ENCODE data around the gene EGFR.
"Not testable (repeated sequence)": the region's sequence is repeated elsewhere in the genome, so short reads cannot be mapped to it uniquely, and the experiment has no call there.

Gene EGFR

DNA sequence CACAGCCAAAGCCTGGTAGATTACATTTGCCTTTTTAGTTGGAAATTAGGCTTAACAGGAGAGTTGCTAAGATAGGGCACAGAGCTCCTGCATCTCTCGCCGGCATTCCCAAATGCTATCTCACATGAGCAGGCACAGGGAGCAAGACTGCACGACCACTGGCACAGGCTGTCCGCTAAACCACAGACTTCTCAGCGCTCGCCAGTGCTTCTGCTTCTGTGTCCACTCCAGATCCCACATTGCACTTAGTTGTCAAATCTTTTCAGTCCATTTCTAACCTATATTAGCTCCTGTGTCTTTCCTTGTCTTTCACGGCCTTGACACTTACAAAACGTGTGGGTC is 138.9 kb downstream of the EGFR start:
- Histone ChIP-seq H2AFZ (ENCODE audit: low read depth, low read length) (no peak overlapping the region), H3K27me3 (ENCODE audit: insufficient read depth, low read length) (no peaks in the 10 kb centered on the region), H3K9me3 (ENCODE audit: low read length) (no peaks in the 10 kb centered on the region), H3K36me3 (ENCODE audit: insufficient read depth, low read length) (peaks cover 25% of the 10 kb centered on the region), H3K4me3 (ENCODE audit: low read length) (no peak overlapping the region), H3K4me1 (ENCODE audit: insufficient read depth, low read length) (no peaks in the 10 kb centered on the region)

DNA sequence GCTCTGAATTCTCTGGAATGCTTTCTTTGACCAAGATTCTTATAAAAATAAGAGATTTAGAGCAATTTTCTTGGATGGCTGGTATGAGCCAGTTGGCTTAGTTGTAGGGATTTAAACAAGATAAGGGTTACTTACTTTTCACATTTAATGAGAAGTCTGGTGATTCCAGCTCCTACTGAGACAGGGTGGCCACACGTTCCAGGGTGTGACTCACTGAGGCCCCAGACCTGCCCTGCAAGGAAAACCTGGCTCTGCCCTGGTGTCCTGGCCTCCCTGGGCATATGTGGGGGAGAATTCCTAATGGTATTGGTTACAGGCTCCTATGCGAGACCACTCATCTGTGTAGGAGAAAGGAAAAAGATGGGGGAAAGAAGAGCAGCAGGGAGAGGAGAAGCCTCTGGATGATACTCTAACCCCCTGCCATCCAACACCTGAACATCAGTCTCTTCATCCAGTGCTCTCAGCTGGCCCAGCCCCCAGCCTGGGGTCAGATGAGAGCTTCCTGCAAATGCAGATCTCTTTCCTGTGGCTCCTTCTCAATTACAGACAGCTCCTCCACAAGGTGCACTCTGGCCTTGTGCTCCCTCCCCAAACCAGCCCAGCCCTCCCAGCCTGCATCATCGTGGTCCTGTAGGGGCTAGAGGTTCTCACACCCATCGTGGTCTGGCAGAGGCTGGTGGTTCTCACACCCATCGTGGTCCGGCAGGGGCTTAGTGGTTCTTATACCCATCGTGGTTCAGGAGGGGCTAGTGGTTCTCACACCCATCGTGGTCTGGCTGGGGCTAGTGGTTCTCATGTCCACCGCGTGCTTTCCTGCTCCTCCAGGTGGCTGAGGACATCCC is 139.9 kb downstream of the EGFR start:
- Histone ChIP-seq H3K4me3 (ENCODE audit: low read length) (no peak overlapping the region), H3K36me3 (ENCODE audit: insufficient read depth, low read length) (peaks cover 25% of the 10 kb centered on the region), H2AFZ (ENCODE audit: low read depth, low read length) (no peak overlapping the region), H3K4me1 (ENCODE audit: insufficient read depth, low read length) (no peaks in the 10 kb centered on the region), H3K27me3 (ENCODE audit: insufficient read depth, low read length) (no peaks in the 10 kb centered on the region), H3K9me3 (ENCODE audit: low read length) (no peaks in the 10 kb centered on the region)

DNA sequence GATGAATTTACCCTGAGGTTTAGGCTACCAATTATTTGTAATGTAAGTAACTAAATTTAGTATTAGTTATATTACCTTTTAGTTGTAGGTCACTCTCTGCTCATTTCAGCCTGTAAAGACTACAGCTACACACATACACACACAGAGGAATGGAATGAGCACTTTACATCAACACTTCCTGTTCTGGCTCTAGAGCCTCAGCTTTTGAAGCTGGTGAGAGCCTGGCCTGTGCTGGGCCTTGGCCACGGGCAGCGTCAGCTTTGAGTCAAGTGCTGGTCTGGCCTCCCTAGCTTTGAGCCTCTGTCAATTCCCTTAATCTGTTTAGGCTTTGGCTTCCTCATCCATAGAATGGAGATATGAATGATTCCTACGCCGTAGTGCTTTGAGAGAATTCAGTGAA is 141.7 kb downstream of the EGFR start:
- no peak overlapping the region for H2AFZ ChIP-seq (ENCODE audit: low read depth, low read length)
- no peaks in the 10 kb centered on the region for H3K9me3 ChIP-seq (ENCODE audit: low read length)
- no peak overlapping the region for H3K4me3 ChIP-seq (ENCODE audit: low read length)
- H3K27me3 ChIP-seq (ENCODE audit: insufficient read depth, low read length): no peaks in the 10 kb centered on the region
- no peaks in the 10 kb centered on the region for H3K4me1 ChIP-seq (ENCODE audit: insufficient read depth, low read length)
- peaks cover 23% of the 10 kb centered on the region for H3K36me3 ChIP-seq (ENCODE audit: insufficient read depth, low read length)

DNA sequence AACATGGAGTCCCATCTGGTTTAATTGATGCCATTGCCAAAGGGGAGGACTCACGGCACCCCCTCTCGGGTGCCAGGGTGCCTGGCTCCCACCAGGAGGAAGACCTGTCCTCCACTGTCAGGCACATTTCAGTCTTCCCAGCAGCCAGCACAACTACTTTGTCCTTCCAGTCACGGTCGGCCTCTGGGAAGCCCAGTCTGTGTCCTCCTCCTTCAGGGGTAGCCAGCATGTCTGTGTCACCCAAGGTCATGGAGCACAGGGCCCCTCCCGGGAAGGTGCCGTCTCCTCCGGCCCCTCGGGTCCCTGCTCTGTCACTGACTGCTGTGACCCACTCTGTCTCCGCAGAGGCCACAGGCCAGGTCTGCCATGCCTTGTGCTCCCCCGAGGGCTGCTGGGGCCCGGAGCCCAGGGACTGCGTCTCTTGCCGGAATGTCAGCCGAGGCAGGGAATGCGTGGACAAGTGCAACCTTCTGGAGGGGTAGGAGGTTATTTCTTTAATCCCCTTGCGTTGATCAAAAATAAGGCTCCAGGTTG is 142.4 kb downstream of the EGFR start:
- H3K4me3 ChIP-seq (ENCODE audit: low read length): no peak overlapping the region
- H3K27me3 ChIP-seq (ENCODE audit: insufficient read depth, low read length): no peaks in the 10 kb centered on the region
- H2AFZ ChIP-seq (ENCODE audit: low read depth, low read length): no peak overlapping the region
- H3K4me1 ChIP-seq (ENCODE audit: insufficient read depth, low read length): no peaks in the 10 kb centered on the region
- peaks cover 20% of the 10 kb centered on the region for H3K36me3 ChIP-seq (ENCODE audit: insufficient read depth, low read length)
- H3K9me3 ChIP-seq (ENCODE audit: low read length): no peaks in the 10 kb centered on the region

DNA sequence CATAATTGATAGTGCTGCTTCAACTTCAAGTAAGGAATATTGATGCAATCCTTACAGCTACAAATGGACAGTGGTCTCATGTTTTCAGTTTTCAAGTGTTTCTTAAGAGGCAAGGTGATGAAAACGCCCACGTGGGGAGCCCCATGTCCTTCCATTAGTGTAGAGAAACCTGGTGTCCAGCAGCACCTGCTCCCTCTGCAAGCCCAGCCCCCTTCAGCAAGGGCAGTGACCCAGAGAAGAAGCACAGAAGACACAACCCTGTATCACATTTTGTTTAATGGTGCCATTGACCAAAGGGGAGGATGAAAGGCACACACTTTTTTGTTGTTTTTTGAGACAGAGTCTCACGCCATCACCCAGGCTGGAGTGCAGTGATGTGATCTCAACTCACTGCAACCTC is 143.7 kb downstream of the EGFR start:
- Histone ChIP-seq H3K9me3 (ENCODE audit: low read length) (peaks cover 4% of the 10 kb centered on the region), H2AFZ (ENCODE audit: low read depth, low read length) (no peak overlapping the region), H3K4me3 (ENCODE audit: low read length) (no peak overlapping the region), H3K36me3 (ENCODE audit: insufficient read depth, low read length) (peaks cover 16% of the 10 kb centered on the region), H3K27me3 (ENCODE audit: insufficient read depth, low read length) (no peaks in the 10 kb centered on the region), H3K4me1 (ENCODE audit: insufficient read depth, low read length) (no peaks in the 10 kb centered on the region)

DNA sequence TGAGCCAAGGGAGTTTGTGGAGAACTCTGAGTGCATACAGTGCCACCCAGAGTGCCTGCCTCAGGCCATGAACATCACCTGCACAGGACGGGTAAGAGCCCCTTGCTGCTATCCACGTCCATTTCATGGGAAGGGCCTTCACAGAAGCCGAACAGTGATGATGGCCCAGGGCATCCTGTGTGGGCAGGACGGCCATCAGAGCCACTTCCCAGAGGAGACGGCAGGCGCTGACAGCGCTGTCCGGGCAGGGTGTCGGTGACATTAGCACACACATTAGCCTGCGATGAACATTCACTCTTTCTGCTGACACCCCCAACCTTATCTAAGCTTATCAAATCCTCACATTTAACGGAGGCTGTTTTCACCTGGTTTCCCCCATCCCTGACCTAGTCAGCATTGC is 144.9 kb downstream of the EGFR start:
- H3K4me3 ChIP-seq (ENCODE audit: low read length): no peak overlapping the region
- no peaks in the 10 kb centered on the region for H3K27me3 ChIP-seq (ENCODE audit: insufficient read depth, low read length)
- H2AFZ ChIP-seq (ENCODE audit: low read depth, low read length): no peak overlapping the region
- H3K4me1 ChIP-seq (ENCODE audit: insufficient read depth, low read length): no peaks in the 10 kb centered on the region
- peaks cover 11% of the 10 kb centered on the region for H3K36me3 ChIP-seq (ENCODE audit: insufficient read depth, low read length)
- H3K9me3 ChIP-seq (ENCODE audit: low read length): peaks cover 4% of the 10 kb centered on the region

DNA sequence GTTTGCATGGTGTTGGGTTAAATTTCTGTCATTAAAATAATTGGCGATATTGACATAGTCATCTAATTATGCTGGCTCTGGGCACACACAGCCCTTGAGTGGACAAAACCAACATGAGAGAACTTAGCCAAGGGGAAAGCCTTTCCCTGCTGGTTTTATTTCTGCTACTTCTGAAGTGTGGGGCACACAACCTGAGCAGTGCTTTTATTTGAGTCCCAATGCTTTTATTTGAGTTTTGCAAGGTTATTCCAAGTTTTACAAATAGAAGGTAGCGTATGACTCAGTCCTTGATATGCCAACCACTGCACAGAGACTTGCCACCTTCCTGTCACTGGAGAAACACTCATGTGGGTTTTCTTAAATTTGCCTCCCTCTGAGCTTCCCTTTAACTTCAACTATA is 145.7 kb downstream of the EGFR start:
- Histone ChIP-seq H3K9me3 (ENCODE audit: low read length) (peaks cover 4% of the 10 kb centered on the region), H3K36me3 (ENCODE audit: insufficient read depth, low read length) (peaks cover 4% of the 10 kb centered on the region), H3K27me3 (ENCODE audit: insufficient read depth, low read length) (no peaks in the 10 kb centered on the region), H3K4me3 (ENCODE audit: low read length) (no peak overlapping the region), H3K4me1 (ENCODE audit: insufficient read depth, low read length) (no peaks in the 10 kb centered on the region), H2AFZ (ENCODE audit: low read depth, low read length) (no peak overlapping the region)

DNA sequence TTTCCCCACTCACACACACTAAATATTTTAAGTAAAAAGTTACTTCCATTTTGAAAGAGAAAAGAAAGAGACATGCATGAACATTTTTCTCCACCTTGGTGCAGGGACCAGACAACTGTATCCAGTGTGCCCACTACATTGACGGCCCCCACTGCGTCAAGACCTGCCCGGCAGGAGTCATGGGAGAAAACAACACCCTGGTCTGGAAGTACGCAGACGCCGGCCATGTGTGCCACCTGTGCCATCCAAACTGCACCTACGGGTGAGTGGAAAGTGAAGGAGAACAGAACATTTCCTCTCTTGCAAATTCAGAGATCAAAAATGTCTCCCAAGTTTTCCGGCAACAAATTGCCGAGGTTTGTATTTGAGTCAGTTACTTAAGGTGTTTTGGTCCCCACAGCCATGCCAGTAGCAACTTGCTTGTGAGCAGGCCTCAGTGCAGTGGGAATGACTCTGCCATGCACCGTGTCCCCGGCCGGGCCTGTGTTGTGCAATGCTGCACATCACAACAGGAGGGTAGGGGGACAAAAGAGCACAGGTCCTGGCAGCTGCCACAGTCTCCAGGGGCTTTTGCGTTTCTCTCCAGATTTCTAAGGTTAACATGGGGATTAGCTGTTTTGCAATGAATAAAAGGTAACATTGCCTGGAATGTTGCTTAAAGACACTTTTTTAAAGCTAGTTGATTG is 146.5 kb downstream of the EGFR start:
- no peak overlapping the region for H2AFZ ChIP-seq (ENCODE audit: low read depth, low read length)
- no peaks in the 10 kb centered on the region for H3K27me3 ChIP-seq (ENCODE audit: insufficient read depth, low read length)
- no peaks in the 10 kb centered on the region for H3K4me1 ChIP-seq (ENCODE audit: insufficient read depth, low read length)
- peaks cover 3% of the 10 kb centered on the region for H3K36me3 ChIP-seq (ENCODE audit: insufficient read depth, low read length)
- no peak overlapping the region for H3K4me3 ChIP-seq (ENCODE audit: low read length)
- H3K9me3 ChIP-seq (ENCODE audit: low read length): peaks cover 4% of the 10 kb centered on the region

DNA sequence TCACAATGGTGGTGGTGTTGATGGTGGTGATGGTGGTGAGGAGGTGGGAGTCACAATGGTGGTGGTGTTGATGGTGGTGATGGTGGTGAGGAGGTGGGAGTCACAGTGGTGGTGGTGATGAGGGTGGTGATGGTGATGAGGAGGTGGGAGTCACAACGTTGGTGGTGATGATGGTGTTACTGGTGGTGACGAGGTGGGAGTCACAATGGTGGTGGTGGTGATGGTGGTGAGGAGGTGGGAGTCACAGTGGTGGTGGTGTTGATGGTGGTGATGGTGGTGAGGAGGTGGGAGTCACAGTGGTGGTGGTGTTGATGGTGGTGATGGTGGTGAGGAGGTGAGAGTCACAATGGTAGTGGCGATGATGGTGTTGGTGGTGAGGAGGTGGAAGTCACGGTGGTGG is 148.5 kb downstream of the EGFR start:
- H3K4me3 ChIP-seq (ENCODE audit: low read length); H3K9me3 ChIP-seq (ENCODE audit: low read length); H3K27me3 ChIP-seq (ENCODE audit: insufficient read depth, low read length); H3K4me1 ChIP-seq (ENCODE audit: insufficient read depth, low read length); H2AFZ ChIP-seq (ENCODE audit: low read depth, low read length): not testable (repeated sequence)
- H3K36me3 ChIP-seq (ENCODE audit: insufficient read depth, low read length): peaks cover 16% of the 10 kb centered on the region

DNA sequence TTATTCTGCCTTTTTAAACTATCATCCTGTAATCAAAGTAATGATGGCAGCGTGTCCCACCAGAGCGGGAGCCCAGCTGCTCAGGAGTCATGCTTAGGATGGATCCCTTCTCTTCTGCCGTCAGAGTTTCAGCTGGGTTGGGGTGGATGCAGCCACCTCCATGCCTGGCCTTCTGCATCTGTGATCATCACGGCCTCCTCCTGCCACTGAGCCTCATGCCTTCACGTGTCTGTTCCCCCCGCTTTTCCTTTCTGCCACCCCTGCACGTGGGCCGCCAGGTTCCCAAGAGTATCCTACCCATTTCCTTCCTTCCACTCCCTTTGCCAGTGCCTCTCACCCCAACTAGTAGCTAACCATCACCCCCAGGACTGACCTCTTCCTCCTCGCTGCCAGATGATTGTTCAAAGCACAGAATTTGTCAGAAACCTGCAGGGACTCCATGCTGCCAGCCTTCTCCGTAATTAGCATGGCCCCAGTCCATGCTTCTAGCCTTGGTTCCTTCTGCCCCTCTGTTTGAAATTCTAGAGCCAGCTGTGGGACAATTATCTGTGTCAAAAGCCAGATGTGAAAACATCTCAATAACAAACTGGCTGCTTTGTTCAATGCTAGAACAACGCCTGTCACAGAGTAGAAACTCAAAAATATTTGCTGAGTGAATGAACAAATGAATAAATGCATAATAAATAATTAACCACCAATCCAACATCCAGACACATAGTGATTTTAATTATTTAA is 151.7 kb downstream of the EGFR start:
- Histone ChIP-seq H3K36me3 (ENCODE audit: insufficient read depth, low read length) (peaks cover 37% of the 10 kb centered on the region), H3K27me3 (ENCODE audit: insufficient read depth, low read length) (no peaks in the 10 kb centered on the region), H3K4me1 (ENCODE audit: insufficient read depth, low read length) (no peaks in the 10 kb centered on the region), H3K4me3 (ENCODE audit: low read length) (no peak overlapping the region), H2AFZ (ENCODE audit: low read depth, low read length) (no peak overlapping the region), H3K9me3 (ENCODE audit: low read length) (peaks cover 4% of the 10 kb centered on the region)

DNA sequence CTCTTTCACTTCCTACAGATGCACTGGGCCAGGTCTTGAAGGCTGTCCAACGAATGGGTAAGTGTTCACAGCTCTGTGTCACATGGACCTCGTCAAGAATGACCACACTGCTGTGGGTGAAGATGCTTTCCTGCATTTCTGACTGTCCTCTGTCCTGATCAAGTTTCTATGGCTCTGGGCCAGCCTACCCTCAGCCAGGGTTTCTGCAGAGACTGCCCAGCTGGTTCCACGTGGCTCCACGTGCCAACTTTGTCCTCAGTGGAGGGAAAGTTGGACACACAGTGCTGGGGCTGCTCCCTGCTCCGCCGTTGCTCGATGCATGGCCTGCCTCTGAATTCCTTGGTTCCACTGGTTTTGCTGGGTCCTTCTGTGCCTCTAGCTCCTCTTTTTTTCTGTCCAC is 152.3 kb downstream of the EGFR start:
- Histone ChIP-seq H3K27me3 (ENCODE audit: insufficient read depth, low read length) (no peaks in the 10 kb centered on the region), H3K4me3 (ENCODE audit: low read length) (no peak overlapping the region), H3K36me3 (ENCODE audit: insufficient read depth, low read length) (peaks cover 37% of the 10 kb centered on the region), H3K4me1 (ENCODE audit: insufficient read depth, low read length) (no peaks in the 10 kb centered on the region), H3K9me3 (ENCODE audit: low read length) (peaks cover 4% of the 10 kb centered on the region), H2AFZ (ENCODE audit: low read depth, low read length) (no peak overlapping the region)

DNA sequence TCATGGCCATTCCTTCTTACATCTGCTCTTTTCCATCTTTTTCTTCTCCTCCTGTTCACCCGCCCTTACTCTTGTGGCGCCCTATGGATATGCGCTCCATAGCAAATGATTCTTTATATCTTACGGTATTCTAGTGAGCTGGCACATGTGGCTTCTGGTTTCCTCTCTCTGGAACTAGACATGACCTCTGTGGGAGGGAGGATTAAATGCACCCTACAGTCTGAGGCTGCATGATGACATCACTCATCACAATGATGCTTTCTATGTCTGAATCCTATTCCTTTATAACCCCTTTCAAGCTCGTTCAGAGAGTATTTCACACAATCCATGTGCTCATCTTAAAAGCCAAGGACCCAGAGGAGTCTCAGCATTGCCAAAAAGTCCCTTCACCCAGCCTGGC is 153.3 kb downstream of the EGFR start:
- Histone ChIP-seq H2AFZ (ENCODE audit: low read depth, low read length) (no peak overlapping the region), H3K36me3 (ENCODE audit: insufficient read depth, low read length) (peaks cover 37% of the 10 kb centered on the region), H3K27me3 (ENCODE audit: insufficient read depth, low read length) (no peaks in the 10 kb centered on the region), H3K4me1 (ENCODE audit: insufficient read depth, low read length) (no peaks in the 10 kb centered on the region), H3K4me3 (ENCODE audit: low read length) (no peak overlapping the region), H3K9me3 (ENCODE audit: low read length) (no peaks in the 10 kb centered on the region)

All from neuron (in vitro differentiated cells).